Smooth muscle cell (in vitro differentiated cells): Measurements from ENCODE around the gene DCLRE1C. TPM values are rescaled to one million over a fixed set of nuclear protein-coding genes. Genes with fewer than 3 reads are reported as not detected.

ENCODE experiments used
- DNase-seq: peaks from one replicate; lab custom pipeline; 2025; ENCODE audit not compliant: unreplicated experiment; lab: John Stamatoyannopoulos, UW
- H2AFZ ChIP-seq: fragments of 200-600 bp; sonication (generic); 2 replicates; pipeline ENCODE4 v1.6.0; 2016; ENCODE audit warnings: antibody characterized with exemption, low read depth, mild to moderate bottlenecking
- H3F3A ChIP-seq: fragments of 200-600 bp; sonication (generic); 2 replicates; pipeline ENCODE4 v1.6.0; 2017; ENCODE audit warnings: antibody characterized with exemption, low read depth
- H3K27ac ChIP-seq: fragments of 200-600 bp; sonication (generic); 2 replicates; pipeline ENCODE4 v1.5.1; 2016; ENCODE audit warnings: low read depth, mild to moderate bottlenecking
- H3K27me3 ChIP-seq: fragments of 200-600 bp; sonication (generic); 2 replicates; pipeline ENCODE4 v1.6.1; 2016; ENCODE audit warnings: low read depth, mild to moderate bottlenecking
- H3K36me3 ChIP-seq: fragments of 200-600 bp; sonication (generic); 2 replicates; pipeline ENCODE4 v1.5.1; 2016; ENCODE audit warnings: low read depth
- H3K4me1 ChIP-seq: fragments of 200-600 bp; sonication (generic); 2 replicates; pipeline ENCODE4 v1.5.1; 2016; ENCODE audit warnings: low read depth
- H3K4me2 ChIP-seq: fragments of 200-600 bp; sonication (generic); 2 replicates; pipeline ENCODE4 v1.6.0; 2016; ENCODE audit warnings: mild to moderate bottlenecking
- H3K4me3 ChIP-seq: fragments of 200-600 bp; sonication (generic); 2 replicates; pipeline ENCODE4 v1.5.1; 2016; ENCODE audit warnings: mild to moderate bottlenecking
- H3K79me2 ChIP-seq: fragments of 200-600 bp; sonication (generic); 2 replicates; pipeline ENCODE4 v1.6.0; 2016; ENCODE audit warnings: low read depth, mild to moderate bottlenecking
- H3K9ac ChIP-seq: fragments of 200-600 bp; sonication (generic); 2 replicates; pipeline ENCODE4 v1.6.0; 2016; ENCODE audit warnings: low read depth
- H3K9me3 ChIP-seq: fragments of 200-600 bp; sonication (generic); replicated peaks from 2 replicates; pipeline ENCODE4 v1.5.1; 2016; ENCODE audit warnings: low read depth
- H4K20me1 ChIP-seq: fragments of 200-600 bp; sonication (generic); 2 replicates; pipeline ENCODE4 v1.6.0; 2016; ENCODE audit warnings: low read depth
- CTCF ChIP-seq: fragments of 200-600 bp; sonication (generic); IDR thresholded peaks from 2 replicates; pipeline ENCODE4 v1.5.1; 2017; ENCODE audit warnings: borderline replicate concordance, mild to moderate bottlenecking, antibody characterized with exemption; ENCODE audit not compliant: insufficient read depth, poor library complexity, severe bottlenecking
- whole genome bisulfite sequencing: methylation state at CpG from one replicate; pipeline ENCODE4 v1.1.7; 2016; ENCODE audit warnings: low lambda C conversion rate; 5-methylcytosine and 5-hydroxymethylcytosine counted together
- polyA plus RNA-seq: library from polyadenylated mRNA; unstranded; fragments of >200 nt; fragmentation: Nextera tagmentation; extraction: Ambion mirVana; gene quantifications from 2 replicates; pipeline ENCODE4 v1.2.1, GENCODE V29; 2016
- total RNA-seq: library from RNA; depleted of rRNA; stranded (reverse); fragments of >200 nt; gene quantifications from 2 replicates; pipeline ENCODE4 v1.2.3, GENCODE V29; 2014

The DCLRE1C gene
- total and polyA plus RNA-seq, 2 experiments from 2014 or later = 7.0 to 7.6 TPM

DNA sequence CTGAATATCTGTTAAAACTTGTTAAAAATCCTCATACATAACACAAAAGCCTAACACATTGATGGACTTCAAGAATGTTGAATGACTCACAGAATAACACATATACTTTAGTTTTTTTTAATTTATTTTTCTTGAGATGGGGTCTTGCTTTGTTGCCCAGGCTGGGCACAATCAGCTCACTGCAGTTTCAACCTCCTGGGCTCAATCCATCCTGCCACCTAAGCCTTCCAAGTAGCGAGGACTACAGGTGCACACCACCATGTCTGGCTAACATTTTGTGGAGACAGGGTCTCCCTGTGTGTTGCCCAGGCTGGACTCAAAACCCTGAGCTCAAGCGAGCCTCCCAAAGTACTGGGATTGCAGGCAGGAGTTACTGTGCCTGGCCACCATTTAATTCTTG, 47.1 kb downstream of the DCLRE1C start:
- Histone ChIP-seq H3K4me1 (no peaks in the 10 kb centered on the region), H3K9me3 (no peaks in the 10 kb centered on the region), H4K20me1 (no peaks in the 10 kb centered on the region), H3K4me3 (no peak overlapping the region), H3K4me2 (no peak overlapping the region), H3K27me3 (no peaks in the 10 kb centered on the region), H2AFZ (no peak overlapping the region), H3F3A (no peaks in the 10 kb centered on the region), H3K36me3 (peaks cover 20% of the 10 kb centered on the region), H3K9ac (no peak overlapping the region), H3K27ac (no peak overlapping the region), H3K79me2 (no peaks in the 10 kb centered on the region)
- no peak for DNase-seq
- 96% methylated on average over 2 of the region's 2 CpGs for WGBS
- TF ChIP-seq CTCF = no peak

DNA sequence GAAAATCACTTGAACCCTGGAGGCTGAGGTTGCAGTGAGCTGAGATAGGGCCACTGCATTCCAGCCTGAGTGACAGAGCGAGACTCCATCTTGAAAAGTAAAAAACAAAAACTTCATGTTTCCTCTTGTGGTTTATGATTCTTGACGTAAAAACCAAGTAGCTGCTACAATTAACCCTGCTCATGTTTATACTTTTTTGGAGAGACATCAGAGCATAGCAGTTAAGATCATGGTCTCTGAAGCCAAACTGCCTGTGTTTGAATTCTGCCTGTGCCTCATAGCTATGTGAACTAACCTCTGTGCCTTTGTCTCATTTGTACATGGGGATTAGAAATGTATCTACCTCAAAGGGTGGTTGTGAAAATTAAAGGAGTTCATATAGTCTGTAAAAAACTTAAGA, 48.0 kb downstream of the DCLRE1C start:
- Histone ChIP-seq H3F3A (no peaks in the 10 kb centered on the region), H3K27ac (no peak overlapping the region), H3K79me2 (no peaks in the 10 kb centered on the region), H2AFZ (no peak overlapping the region), H3K27me3 (no peaks in the 10 kb centered on the region), H3K4me2 (no peak overlapping the region), H3K9me3 (no peaks in the 10 kb centered on the region), H3K9ac (no peak overlapping the region), H3K4me1 (no peaks in the 10 kb centered on the region), H4K20me1 (no peaks in the 10 kb centered on the region), H3K4me3 (no peak overlapping the region), H3K36me3 (peaks cover 23% of the 10 kb centered on the region)
- WGBS = 100% methylated on average over 2 of the region's 2 CpGs
- no peak for TF ChIP-seq CTCF
- DNase-seq = no peak

- H4K20me1 ChIP-seq = no peaks in the 10 kb centered on the region
- H3K4me3 ChIP-seq = no peak overlapping the region
- H3K4me2 ChIP-seq = no peak overlapping the region
- H3F3A ChIP-seq = no peaks in the 10 kb centered on the region
- no peak overlapping the region for H3K27ac ChIP-seq
- peaks cover 24% of the 10 kb centered on the region for H3K36me3 ChIP-seq
- H3K79me2 ChIP-seq = no peaks in the 10 kb centered on the region
- WGBS = 97% methylated on average over 2 of the region's 2 CpGs
- H3K27me3 ChIP-seq = no peaks in the 10 kb centered on the region
- no peaks in the 10 kb centered on the region for H3K4me1 ChIP-seq
- no peak overlapping the region for H2AFZ ChIP-seq
- no peak overlapping the region for H3K9ac ChIP-seq
- no peak for TF ChIP-seq CTCF
- H3K9me3 ChIP-seq = no peaks in the 10 kb centered on the region
- DNase-seq = no peak
Observed at GRCh38 chr10:14904864-14905263, 49.0 kb downstream of the DCLRE1C start.

- Histone ChIP-seq H2AFZ (no peak overlapping the region), H3K27ac (no peak overlapping the region), H3K79me2 (no peaks in the 10 kb centered on the region), H3K36me3 (peaks cover 27% of the 10 kb centered on the region), H3K4me2 (no peak overlapping the region), H3K27me3 (no peaks in the 10 kb centered on the region), H3K9me3 (no peaks in the 10 kb centered on the region), H3K4me3 (no peak overlapping the region), H4K20me1 (no peaks in the 10 kb centered on the region), H3K9ac (no peak overlapping the region), H3F3A (no peaks in the 10 kb centered on the region), H3K4me1 (no peaks in the 10 kb centered on the region)
- no peak for DNase-seq
- peak; percentile 52 for TF ChIP-seq CTCF
- 60% methylated on average over 1 of the region's 1 CpG for WGBS
Observed at GRCh38 chr10:14904316-14904732, 49.6 kb downstream of the DCLRE1C start.
